ENCODE data around the gene BRSK2. TPM values are rescaled to one million over a fixed set of nuclear protein-coding genes. Genes with fewer than 3 reads are reported as not detected.

BRSK2 gene
- total RNA-seq, 1 donor from 2014 or later, result 9.3 TPM

DNA sequence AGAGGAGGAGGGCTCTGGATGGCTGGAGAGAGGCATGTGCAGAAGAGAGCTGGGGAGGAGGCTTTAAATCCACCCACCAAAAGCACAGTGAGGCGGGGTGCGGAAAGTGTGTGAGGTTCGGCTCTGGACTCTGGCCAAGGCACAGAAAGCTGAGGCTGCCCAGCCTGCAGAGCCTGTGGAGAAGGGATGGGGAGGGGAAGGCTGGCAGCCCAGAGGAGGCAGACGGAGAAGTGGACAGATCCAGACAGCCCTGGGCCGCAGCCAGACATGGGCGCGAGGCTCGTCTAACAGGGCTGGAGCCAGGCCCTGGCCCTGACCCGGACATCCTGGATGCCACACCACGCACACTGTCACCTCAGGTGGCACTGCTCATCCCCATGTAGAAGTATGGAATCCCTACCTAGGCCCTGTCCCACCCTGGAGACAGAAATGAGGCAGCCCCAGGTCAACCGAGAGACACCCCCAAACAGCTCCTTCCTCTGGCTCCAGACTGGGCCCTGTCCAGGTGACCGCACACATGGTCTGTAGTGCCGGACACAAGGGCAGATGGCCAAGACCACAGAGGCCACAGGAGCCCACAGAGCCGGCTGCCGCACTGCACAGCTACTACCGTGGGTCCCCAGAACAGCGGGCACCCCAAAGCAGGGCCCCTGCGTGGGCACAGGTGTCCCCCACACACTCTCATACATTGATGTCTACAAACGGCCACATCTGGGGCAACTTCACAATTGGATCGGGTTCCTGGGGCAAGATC lies 113.4 kb downstream of the BRSK2 start:
- DNase-seq (ENCODE audit: low spot score in 2 of 2), result no peak
- no peaks in the 10 kb centered on the region for H3K9me3 ChIP-seq
- H3K4me3 ChIP-seq, result peak overlapping the region; percentile 8 to 35
- peak overlapping the region; percentile 68 to 86 for H3K27ac ChIP-seq
- peaks cover 5 to 13% of the 10 kb centered on the region in 2 donors for H3K36me3 ChIP-seq
- H3K27me3 ChIP-seq, result no peaks in the 10 kb centered on the region
- TF ChIP-seq, protein P1, sequence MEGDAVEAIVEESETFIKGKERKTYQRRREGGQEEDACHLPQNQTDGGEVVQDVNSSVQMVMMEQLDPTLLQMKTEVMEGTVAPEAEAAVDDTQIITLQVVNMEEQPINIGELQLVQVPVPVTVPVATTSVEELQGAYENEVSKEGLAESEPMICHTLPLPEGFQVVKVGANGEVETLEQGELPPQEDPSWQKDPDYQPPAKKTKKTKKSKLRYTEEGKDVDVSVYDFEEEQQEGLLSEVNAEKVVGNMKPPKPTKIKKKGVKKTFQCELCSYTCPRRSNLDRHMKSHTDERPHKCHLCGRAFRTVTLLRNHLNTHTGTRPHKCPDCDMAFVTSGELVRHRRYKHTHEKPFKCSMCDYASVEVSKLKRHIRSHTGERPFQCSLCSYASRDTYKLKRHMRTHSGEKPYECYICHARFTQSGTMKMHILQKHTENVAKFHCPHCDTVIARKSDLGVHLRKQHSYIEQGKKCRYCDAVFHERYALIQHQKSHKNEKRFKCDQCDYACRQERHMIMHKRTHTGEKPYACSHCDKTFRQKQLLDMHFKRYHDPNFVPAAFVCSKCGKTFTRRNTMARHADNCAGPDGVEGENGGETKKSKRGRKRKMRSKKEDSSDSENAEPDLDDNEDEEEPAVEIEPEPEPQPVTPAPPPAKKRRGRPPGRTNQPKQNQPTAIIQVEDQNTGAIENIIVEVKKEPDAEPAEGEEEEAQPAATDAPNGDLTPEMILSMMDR (IDR thresholded peaks at IDR 0.05), result no peak
- H3K4me1 ChIP-seq, result peaks cover 34 to 69% of the 10 kb centered on the region in 2 donors
- intact Hi-C loops (cut with DNase I), result loop anchor here (2.0 kb wide), 1 partner anchor 20 kb away; no protein-coding TSS in a partner anchor

DNA sequence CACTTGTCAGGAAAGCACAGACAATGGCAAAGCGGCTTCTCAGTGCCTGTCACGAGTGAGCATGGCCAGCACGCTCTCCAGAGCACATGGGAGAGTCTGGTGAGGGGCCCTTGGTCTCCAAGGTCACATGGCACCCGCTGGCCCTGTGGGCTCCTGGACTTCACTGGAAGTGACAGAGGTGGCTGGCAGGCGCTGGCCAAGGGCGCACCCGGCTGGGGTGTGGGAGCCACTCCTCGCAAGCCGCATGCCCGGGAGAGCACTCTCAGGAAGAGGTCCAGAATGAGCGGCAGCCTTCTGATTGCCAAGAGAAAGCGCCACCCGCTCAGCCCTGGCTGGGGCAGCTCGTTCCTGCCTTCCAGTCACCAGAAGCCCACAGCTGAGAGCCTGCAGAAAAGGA lies 114.0 kb downstream of the BRSK2 start:
- intact Hi-C loops (cut with DNase I), result loop anchor here (2.0 kb wide), 1 partner anchor 21 kb away; no protein-coding TSS in a partner anchor

DNA sequence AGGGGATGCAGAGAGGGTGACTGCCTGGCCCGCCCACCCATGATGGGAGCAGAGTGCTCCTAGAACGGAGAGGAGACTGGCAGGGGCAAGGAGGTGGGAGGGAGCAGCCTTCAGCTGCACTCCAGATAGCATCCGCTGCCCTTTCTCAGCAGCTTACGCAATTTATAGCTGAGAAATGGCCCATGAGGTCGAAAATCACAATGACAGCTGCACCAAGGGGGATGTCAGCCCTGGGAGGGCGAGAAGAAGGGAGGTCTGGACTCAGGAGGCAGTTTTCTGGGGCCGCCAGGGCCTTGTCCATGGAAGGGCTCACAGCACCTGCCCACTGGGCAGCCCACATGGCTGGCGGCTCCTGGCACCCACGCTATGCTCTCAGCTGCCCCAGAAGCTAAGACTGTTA lies 114.4 kb downstream of the BRSK2 start:
- no peak for DNase-seq (ENCODE audit: low spot score in 2 of 2)
- peak overlapping the region; percentile 68 to 86 for H3K27ac ChIP-seq

More for the DNA sequence above, 114.0 kb downstream of the BRSK2 start:
- DNase-seq (ENCODE audit: low spot score in 2 of 2), result no peak
- Histone ChIP-seq H3K4me1 (peaks cover 39 to 74% of the 10 kb centered on the region in 2 donors), H3K36me3 (peaks cover 5 to 13% of the 10 kb centered on the region in 2 donors), H3K4me3 (peak overlapping the region in 1 of 2 donors; percentile 35), H3K9me3 (no peaks in the 10 kb centered on the region), H3K27ac (peak overlapping the region; percentile 68 to 86), H3K27me3 (no peaks in the 10 kb centered on the region)
- TF ChIP-seq, protein P1 (IDR thresholded peaks at IDR 0.05), result no peak

GRCh38 chr11:1504581-1505290 lies 115.0 kb downstream of the BRSK2 start:
- Histone ChIP-seq H3K27me3 (no peaks in the 10 kb centered on the region), H3K36me3 (peaks cover 3 to 8% of the 10 kb centered on the region in 2 donors), H3K9me3 (no peaks in the 10 kb centered on the region), H3K4me3 (no peak overlapping the region), H3K27ac (peak overlapping the region; percentile 68 to 86), H3K4me1 (peaks cover 41 to 83% of the 10 kb centered on the region in 2 donors)
- intact Hi-C loops (cut with DNase I), result no loop called here
- DNase-seq (ENCODE audit: low spot score in 2 of 2), result no peak
- TF ChIP-seq, protein P1 (IDR thresholded peaks at IDR 0.05), result no peak

More for the DNA sequence above, 114.4 kb downstream of the BRSK2 start:
- intact Hi-C loops (cut with DNase I), result no loop called here
- Histone ChIP-seq H3K36me3 (peaks cover 5 to 13% of the 10 kb centered on the region in 2 donors), H3K27me3 (no peaks in the 10 kb centered on the region), H3K4me3 (peak overlapping the region in 1 of 2 donors; percentile 35), H3K4me1 (peaks cover 41 to 77% of the 10 kb centered on the region in 2 donors), H3K9me3 (no peaks in the 10 kb centered on the region)
- TF ChIP-seq, protein P1 (IDR thresholded peaks at IDR 0.05), result no peak

DNA sequence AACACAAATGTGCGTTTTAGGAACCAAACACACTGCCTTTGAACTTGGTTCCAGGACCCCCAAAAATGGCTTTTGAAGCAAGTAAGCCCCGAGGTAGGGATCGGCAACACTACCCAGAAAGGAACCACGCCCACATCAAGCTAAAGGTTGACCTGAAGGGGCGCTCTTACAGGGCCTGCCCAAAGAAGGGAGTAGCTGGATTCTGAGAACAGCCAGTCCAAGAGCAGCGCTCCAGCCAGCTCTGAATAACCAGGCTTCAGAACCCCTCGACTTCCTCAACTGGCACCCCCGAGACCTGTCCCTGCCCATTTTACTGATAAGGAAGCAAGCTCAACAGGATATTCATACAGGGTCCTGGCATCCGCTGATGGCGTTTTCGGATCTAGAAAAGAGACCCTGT lies 115.7 kb downstream of the BRSK2 start:
- no peak overlapping the region for H3K27ac ChIP-seq
- H3K4me1 ChIP-seq, result peaks cover 41 to 84% of the 10 kb centered on the region in 2 donors
- no peak overlapping the region for H3K4me3 ChIP-seq
- H3K27me3 ChIP-seq, result no peaks in the 10 kb centered on the region
- intact Hi-C loops (cut with DNase I), result no loop called here
- DNase-seq (ENCODE audit: low spot score in 2 of 2), result no peak
- peaks cover 0 to 3% of the 10 kb centered on the region in 2 donors for H3K36me3 ChIP-seq
- H3K9me3 ChIP-seq, result no peaks in the 10 kb centered on the region
- TF ChIP-seq, protein P1 (IDR thresholded peaks at IDR 0.05), result no peak

Data from ascending aorta (tissue), 2 donors.